ENCODE results near the gene HAPSTR1. TPM values are rescaled to one million over a fixed set of nuclear protein-coding genes. Genes with fewer than 3 reads are reported as not detected.

HAPSTR1 gene
- total and polyA plus RNA-seq, 2 of the 4 experiments (the other 2 are of a cell fraction): 22.2 to 56.5 TPM

DNA sequence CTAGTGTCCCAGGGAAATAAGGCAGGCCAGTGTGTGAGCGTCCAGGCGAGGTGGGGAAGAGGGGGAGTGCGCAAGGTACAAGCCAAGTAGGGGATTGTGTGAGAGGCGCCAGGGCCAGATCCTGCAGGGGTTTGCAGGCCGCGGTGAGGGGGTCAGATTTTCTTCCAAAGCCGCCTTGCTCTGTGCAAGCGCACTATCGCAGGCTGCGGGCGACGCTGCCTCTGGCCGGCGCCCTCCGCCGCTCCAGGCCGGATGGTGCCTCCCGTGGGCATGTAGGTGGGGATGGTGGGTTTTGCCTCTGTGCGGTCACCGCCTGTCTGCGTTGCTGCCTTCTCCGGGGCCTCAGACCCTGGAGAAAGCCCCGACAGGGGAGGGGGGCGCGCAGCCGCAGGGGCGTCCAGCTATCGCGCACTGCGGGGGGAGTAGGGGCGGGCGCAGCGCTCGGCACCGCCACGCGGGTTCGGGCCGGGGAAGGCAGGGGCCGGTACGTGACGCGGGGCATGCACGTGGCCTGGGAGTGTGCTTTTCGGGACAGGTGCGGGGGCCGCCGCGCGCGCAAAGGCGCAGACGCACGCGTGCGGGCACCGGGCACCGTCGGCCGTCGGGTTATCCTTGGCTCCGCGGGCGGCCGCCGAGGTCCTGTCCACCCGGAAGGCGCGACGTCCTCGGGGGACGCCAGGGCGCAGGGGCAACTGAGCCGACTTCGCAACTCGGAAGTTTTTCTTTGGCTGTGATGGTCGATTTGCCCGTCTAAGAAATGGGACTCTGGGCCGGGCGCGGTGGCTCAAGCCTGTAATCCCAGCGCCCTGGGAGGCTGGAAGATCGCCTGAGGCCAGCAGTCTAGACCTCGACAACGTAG, 1.1 kb upstream of the HAPSTR1 start:
- WGBS, 2 experiments (ENCODE audit: extremely low coverage in 2 of 2, insufficient read length in 1 of 2): 8% methylated on average over 31 of the region's 85 CpGs; no CpG with 5 or more reads in 1 of the 2 experiments
- Histone ChIP-seq H2BK15ac (ENCODE audit: low read depth, low read length) (peak overlapping the region; percentile 48; the same call in 1 of the 3 replicates), H4K91ac (ENCODE audit: insufficient read depth, low read depth, low read length) (peak overlapping the region; percentile 72), H2BK20ac (ENCODE audit: low read depth, low read length) (no peak overlapping the region), H3K4me2 (ENCODE audit: low read depth, low read length) (peak overlapping the region; percentile 93), H4K20me1 (ENCODE audit: insufficient read depth, low read length) (peaks cover 29% of the 10 kb centered on the region), H4K5ac (ENCODE audit: low read depth, low read length) (peak overlapping the region; percentile 86), H2BK120ac (ENCODE audit: low read depth, low read length) (peak overlapping the region; percentile 43), H4K8ac (ENCODE audit: low read depth in 2 of 2, low read length in 2 of 2) (peak overlapping the region; percentile 92 to 97), H3K79me1 (ENCODE audit: low read depth in 1 of 2, low read length in 2 of 2) (peaks cover 0 to 10% of the 10 kb centered on the region in 2 experiments; a peak in 2 of 4 replicates), H2AK5ac (ENCODE audit: low read depth, low read length) (peak overlapping the region; percentile 59), H3K14ac (replicated peaks; ENCODE audit: low read depth, low read length) (peak overlapping the region; percentile 79), H3K9me1 (ENCODE audit: insufficient read depth, low read length) (peaks cover 4% of the 10 kb centered on the region), H2BK5ac (ENCODE audit: low read depth, low read length, poor library complexity, severe bottlenecking) (peak overlapping the region; percentile 85), H2AK9ac (replicated peaks; ENCODE audit: low read depth, low read length, poor library complexity) (peak overlapping the region; percentile 89), H3K4ac (ENCODE audit: low read depth, low read length) (peak overlapping the region; percentile 86), H3K4me1 (ENCODE audit: control insufficient read depth, insufficient read depth, low read length) (no peaks in the 10 kb centered on the region; the same call in 1 of the 2 replicates), H3K36me3 (ENCODE audit: control insufficient read depth, insufficient read depth, low read length) (peaks cover 9% of the 10 kb centered on the region), H3K56ac (ENCODE audit: extremely low read depth, insufficient read depth, low read length) (peak overlapping the region; percentile 86; the same call in 1 of the 2 replicates), H3K27me3 (ENCODE audit: control insufficient read depth, insufficient read depth, low read length) (no peaks in the 10 kb centered on the region), H2AFZ (replicated peaks; ENCODE audit: low read length, poor library complexity) (peak overlapping the region; percentile 92), H3K4me3 (ENCODE audit: insufficient read depth, low read depth, low read length) (peak overlapping the region; percentile 61), H3K23ac (ENCODE audit: low read depth, low read length) (peak overlapping the region; percentile 76), H3K9me3 (ENCODE audit: control insufficient read depth, insufficient read depth, low read length) (no peaks in the 10 kb centered on the region), H3K18ac (ENCODE audit: low read depth, low read length) (peak overlapping the region; percentile 79), H3K27ac (ENCODE audit: insufficient read depth, low read length) (peak overlapping the region; percentile 77), H3K9ac (ENCODE audit: low read depth, low read length) (peak overlapping the region; percentile 76)
- POLR2A ChIA-PET (ENCODE audit: unreplicated experiment): interaction anchor here (0.6 to 1.0 kb wide), 3 partner anchors 9 to 17 kb away, joined by 3 to 14 read pairs (median 4); no protein-coding TSS in a partner anchor
- no peak for DNase-seq
- no peak for TF ChIP-seq CHD1 (IDR thresholded peaks at IDR 0.05; ENCODE audit: low read depth, low read length)
- 0 out of 2 replicates have a peak, but pooled peaks have one; percentile 35 for TF ChIP-seq BHLHE40 (IDR thresholded peaks at IDR 0.05; ENCODE audit: low read depth, low read length)
- CTCF ChIA-PET: interaction anchor here (1.0 kb wide), 1 partner anchor 12 kb away, joined by 3 read pairs; no protein-coding TSS in a partner anchor
- in situ Hi-C loops (cut with MboI; ENCODE audit: low sequenced_read_pairs) (loop anchor here (10.0 kb wide), 1 partner anchor 126 kb away; the partner anchor contains the start of gene USP7), intact Hi-C loops (cut with micrococcal nuclease) (loop anchor here (2.0 to 10.0 kb wide), 4 partner anchors 42 to 186 kb away; partner anchors contain the start of gene USP7), dilution Hi-C loops (cut with HindIII; ENCODE audit: low sequenced_read_pairs, unreplicated experiment) (no loop called here)
- no TSS peak for BruUV-seq (replicated peaks)
- no peak for ATAC-seq (ENCODE audit: low read depth)

All from IMR-90 (cell line).